Epithelial cell of prostate (primary cell): ENCODE measurements around the gene WDR76.

Source experiments
- DNase-seq: peaks from one replicate; pipeline ENCODE4 v3.0.0-alpha.2; 2011; ENCODE audit warnings: low read depth, low spot score
- H3K27ac ChIP-seq: fragments of 450-650 bp; 2 replicates; pipeline ENCODE4 v1.5.1; 2017; ENCODE audit warnings: mild to moderate bottlenecking

Gene WDR76

DNA sequence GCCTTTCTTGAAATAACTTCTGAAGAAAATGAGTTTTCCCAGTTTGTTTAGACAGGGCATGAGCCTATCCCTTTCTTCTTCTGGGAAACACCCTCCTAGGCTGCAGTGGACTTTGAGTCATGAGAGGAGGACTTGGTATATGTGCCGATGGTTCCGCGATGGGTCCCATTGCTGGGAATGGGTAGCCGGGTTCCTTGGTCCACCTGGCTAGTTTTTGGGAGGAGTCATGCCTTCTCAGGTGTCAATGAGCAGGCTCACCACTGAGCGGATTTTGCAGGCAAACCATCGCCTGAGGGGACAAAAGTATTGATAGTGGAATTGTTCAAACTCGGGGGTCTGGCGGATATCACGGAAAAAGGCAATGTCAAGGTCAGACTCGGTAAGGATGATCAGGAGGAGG, 46.8 kb downstream of the WDR76 start:
- no peak for DNase-seq
- no peak overlapping the region for H3K27ac ChIP-seq

DNA sequence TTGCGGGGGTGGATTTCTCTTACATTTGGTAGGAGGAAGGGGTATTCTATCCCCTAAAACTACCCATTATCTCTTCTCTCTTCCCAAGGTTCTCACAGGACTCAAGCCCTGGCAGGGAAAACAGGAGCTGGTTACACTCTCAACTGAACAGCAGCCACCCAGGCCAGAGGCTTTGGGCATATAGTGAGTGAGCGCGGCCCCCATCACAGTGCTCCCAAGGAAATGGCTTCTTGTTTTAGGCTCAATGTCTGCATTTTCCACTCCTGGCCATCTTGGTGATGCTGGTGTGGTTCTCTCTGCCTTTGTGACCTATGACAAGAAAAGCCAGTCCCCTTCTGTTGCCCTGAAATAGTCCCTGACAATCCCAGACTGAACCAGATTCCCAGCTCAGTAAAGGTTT, 50.1 kb downstream of the WDR76 start:
- no peak overlapping the region for H3K27ac ChIP-seq
- DNase-seq, result no peak

DNA sequence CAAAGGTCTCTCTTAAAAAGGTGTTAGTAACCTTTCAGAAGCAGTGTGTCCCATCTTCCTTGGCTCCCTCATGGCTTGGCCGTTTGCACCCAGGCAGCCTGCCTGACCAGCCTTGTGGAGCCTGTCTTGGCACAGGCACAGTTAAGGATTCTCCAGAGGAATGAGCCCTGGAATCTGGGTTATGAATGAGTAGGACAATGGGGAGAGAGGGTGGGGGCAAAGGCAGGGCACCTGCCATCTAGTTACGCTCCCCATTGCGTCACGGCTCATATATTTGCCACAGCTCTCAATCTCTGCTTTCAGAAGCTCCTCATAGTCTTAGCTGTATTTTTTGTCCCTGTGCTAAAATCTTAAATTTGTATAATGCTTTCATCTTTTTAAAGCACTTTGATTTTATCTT, 50.6 kb downstream of the WDR76 start:
- no peak overlapping the region for H3K27ac ChIP-seq
- no peak for DNase-seq

DNA sequence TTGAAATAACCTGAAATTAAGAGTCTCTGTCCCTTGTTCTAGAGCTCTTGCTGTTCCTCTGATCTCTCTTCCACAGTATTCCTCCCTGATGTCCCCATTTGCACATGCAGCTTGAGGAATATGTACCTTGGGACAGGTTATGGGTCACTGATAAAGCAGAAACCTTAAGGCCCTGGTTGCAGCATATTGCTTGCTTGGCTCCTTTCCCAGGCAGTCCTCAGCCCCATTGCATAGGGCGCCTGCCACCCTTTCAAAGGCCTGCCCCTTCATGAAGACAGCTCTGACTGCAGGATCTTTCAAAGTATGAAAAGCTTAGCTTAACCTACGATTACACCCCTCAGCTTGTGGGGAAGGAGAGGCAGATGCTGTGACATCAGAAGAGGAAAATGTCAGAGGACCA, 51.6 kb downstream of the WDR76 start:
- DNase-seq, result no peak
- H3K27ac ChIP-seq, result no peak overlapping the region

DNA sequence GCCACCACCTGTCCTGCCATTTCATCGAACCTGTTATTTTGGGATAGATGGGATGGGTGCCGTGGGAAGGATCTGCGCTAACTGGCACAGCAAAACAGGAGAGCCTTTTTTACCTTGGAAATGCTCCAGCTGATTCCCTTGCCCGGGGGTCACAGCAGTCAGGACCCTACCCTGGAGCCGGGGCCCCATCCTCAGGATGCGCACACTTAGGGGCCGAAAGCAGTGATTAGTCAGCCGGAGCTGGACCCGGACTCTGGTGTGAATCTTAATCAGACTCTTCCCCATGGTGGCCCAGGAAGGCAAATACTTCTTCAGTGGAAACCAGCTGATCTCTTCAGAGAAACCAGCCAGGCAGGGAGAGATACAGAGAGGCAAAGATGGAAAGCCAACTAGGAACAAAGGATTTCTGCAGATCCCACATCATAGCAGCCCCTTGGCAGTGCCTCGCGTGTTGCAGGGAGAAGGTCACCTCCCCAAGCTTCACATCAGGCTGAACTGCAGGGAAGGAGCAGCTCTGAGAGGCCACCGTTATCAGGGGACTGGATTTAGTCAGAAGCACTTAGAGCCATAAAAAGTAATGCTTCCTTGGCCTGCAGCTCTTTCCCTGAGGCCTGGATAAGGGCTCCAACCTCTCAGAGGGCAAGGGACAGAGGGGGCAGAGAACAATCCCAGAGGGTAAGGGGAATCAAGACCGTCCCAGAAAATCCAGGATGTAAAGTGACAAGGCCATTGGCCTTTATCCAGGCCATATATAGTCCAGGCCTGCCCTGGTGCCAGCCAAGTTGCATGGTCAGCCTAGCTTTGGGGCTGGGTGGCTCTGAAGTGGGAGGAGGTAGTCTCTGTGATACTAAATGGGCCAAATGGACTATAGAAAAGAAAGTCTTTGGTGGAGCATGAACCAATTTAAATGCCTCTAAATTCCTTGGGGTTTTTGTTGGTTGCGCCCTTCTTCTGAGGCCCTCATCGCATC, 52.9 kb downstream of the WDR76 start:
- no peak for DNase-seq

DNA sequence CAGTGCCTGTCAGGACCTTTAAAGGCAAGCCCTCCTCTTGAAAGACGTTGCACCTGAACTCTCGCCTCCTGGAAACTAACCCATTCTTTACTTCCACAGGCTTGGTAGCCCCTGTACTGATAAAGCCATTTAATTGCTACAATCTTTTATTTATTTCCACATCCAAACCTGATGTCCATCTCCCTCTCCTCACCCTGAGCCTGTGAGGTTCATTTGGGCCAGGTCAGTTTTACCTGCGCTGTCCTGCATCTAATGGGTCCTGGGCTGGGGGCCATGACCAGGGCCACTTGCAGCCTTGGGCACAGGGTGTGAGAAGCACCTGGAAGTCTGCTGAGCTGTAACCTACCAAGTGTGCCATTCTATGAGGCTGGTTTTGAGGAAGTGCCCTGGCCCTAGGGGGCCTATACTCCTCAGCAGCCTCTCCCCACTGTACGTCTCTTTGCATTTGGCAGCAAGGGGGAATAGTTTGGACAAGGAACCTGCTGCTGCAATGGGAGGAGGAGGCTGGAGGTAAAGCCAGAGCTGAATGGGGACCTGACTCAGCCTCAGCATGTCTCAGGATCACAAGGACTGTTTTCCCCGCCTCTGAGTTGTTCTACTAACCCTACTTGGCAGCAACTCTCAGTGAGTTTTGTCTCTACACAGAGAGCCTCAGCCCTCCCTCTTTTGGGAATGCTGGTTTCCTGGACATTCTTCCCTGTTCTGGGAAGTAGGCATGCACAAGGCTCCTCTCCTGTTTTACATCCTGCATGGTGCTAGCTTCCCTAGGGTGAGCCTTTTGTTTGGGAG, 53.8 kb downstream of the WDR76 start:
- DNase-seq, result no peak

More for the DNA sequence above, 52.9 kb downstream of the WDR76 start:
- H3K27ac ChIP-seq, result no peak overlapping the region

DNA sequence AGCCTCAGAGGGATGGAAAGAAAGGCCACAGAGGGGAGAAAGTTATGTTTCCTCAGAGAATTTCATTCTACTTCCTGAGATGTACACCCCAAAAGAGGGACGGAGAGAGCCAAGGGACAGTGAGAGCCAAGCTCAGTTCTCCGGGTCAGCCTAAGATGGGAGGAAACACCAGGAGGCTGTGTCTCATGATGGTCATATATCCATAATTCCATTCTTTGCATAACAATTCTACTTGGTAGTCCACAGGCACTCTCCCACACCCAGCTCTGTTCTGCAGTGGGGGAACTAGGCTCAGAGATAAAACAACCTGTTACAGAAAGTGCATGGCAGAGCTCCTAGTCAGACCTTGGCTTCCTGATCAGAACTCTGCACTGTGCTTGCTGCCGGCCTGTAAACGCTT, 54.4 kb downstream of the WDR76 start:
- no peak for DNase-seq
- H3K27ac ChIP-seq, result no peak overlapping the region

More for the DNA sequence above, 53.8 kb downstream of the WDR76 start:
- no peak overlapping the region for H3K27ac ChIP-seq

DNA sequence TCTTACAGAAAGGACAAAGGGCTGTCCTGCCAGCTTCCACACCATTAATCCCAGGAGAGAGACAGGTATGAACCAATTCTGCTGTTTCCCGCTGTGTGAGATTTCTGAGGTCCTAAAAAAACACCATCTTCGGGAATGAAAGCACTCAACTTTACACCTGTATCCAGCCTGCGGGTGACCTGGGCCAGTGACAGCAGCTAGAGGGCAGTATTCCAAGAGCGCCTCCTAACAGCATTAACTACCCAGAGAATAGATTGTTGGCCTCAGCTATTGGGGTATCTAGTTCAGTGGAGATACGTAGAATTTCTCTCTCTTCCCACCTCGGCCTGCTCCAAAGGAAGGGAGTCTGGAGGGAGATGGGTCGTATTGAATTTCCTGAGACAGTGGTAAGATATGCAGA, 55.1 kb downstream of the WDR76 start:
- H3K27ac ChIP-seq, result no peak overlapping the region
- no peak for DNase-seq

DNA sequence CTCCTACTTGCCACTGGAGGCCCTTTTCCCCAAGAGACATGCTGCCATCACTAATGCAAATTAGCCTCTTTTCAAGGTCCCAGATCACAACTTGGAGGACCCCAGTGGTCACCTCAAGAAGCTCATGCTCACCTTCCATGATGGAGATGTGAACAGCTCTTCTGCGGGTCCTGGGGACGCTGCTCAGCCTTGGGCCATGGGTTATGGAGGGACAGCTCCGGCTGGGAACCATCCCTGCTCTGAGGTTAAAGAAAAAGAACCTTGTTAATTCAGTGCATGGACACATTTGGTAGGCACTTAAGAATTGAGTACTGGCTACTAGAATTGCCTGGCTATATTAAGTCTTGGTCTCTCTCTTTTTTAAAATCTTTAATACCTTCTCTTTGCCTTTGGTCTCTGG, 56.8 kb downstream of the WDR76 start:
- H3K27ac ChIP-seq, result no peak overlapping the region
- no peak for DNase-seq

DNA sequence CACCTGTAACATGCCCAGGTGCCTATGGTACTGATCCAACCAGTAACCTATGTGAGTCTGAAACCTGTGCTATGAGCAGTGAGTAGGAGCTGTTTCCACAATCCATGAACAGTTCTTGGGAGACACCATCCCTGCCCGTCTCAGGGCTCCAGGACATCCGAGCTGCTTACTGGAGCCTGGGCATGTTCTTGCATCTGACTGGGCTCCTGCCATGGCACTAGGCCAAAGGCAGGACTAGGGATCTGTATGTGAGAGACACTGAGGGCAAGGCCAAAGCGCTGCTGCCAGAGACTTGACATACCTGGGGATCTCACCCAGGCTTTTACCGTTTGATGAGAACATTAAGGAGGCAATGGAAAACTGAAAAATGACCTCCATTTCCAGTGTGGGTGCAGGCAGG, 59.8 kb downstream of the WDR76 start:
- DNase-seq, result no peak
- no peak overlapping the region for H3K27ac ChIP-seq

DNA sequence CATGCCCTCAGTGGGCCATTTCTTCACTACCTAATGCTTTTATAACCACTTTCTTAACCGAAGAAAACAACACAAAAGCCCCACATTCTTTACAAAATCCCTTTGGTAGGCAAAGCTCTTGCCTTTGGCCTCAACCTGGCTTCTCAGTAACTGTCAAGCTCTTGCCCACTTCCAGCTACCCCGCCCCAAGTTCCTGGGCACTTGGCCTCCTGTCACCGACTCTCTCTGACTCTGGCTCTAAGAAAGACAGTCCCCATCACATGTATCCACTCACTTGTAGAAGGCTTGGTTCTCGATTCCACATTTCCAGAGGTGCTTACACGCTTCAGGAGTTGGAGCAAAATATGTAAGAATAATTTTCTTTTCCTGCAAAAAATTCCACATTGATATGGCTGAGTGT, 61.1 kb downstream of the WDR76 start:
- DNase-seq, result no peak
- H3K27ac ChIP-seq, result no peak overlapping the region

DNA sequence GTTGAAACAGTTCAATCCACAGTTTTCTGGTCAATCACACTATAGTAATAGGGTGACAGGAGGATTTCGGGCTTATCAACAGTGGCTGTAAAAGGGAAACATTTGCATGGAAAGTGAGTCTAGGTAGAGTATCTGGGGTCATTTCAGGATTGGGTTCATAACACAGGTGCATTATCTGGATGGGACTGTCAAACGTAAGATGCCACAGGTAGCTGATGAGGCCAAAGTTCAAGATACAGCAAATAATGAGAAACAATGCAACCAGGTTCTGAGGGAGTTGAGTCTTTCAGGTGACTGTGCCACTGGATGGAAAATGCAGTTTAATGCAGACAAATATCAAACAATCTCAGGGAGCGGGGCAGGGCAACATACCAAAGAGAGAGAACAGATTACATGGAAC, 62.2 kb downstream of the WDR76 start:
- no peak for DNase-seq
- no peak overlapping the region for H3K27ac ChIP-seq

DNA sequence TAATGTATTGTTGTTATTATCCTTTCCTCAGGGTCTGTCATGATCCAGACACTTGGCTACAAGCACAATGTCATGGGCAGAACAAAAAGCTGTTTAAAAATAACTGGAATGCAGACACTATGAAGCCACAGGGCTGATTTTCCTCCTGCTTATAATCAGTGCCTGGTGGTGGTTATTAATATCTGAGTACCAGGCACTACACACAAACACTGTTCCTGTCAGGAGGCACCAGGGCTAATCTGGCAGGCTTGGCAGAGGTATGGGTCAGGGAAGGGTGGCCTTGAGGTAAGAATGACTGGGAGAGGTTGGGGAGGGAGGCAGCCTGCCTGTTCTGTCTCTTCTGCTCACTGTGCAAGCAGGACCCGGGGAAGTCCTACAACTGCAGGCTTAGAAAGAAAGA, 67.2 kb downstream of the WDR76 start:
- no peak for DNase-seq

DNA sequence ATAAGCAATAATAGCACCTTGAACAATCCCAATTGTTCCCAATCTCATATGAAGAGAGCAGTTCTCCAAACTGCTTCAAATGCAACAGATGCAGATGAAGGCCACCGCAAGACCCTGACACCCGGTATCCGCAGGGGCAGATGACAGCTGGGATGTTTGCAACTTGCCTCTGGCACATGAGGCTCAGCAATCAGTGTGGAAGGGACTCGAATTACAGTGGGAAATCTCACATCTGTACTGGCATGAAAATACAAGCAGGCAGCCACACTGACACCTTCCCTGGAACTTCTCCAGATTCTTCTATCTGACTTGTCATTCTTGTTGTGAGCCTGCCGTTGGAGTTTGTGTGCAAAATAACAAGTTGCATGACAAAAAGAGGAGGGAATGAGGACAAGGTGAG, 68.8 kb downstream of the WDR76 start:
- H3K27ac ChIP-seq, result no peak overlapping the region
- no peak for DNase-seq

More for the DNA sequence above, 67.2 kb downstream of the WDR76 start:
- H3K27ac ChIP-seq, result no peak overlapping the region

DNA sequence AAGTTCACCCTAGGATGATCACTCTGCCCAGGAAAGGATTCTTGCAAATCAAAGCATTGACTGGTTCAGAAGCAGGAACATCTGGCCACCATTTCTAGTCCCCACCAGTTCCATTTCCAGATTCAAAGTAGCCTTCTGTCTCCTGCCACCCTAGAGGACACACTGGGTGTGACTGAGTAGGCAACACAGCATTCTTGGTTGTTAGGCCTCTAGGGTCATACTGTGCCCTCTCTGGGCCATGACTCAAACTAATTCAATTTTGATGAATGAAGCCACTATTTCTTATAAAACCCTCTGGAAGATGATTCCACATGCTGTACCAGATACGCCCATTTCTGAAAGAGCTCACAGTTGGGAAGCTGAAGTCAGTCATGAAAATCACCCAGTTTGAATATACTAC, 69.7 kb downstream of the WDR76 start:
- H3K27ac ChIP-seq, result no peak overlapping the region
- no peak for DNase-seq

DNA sequence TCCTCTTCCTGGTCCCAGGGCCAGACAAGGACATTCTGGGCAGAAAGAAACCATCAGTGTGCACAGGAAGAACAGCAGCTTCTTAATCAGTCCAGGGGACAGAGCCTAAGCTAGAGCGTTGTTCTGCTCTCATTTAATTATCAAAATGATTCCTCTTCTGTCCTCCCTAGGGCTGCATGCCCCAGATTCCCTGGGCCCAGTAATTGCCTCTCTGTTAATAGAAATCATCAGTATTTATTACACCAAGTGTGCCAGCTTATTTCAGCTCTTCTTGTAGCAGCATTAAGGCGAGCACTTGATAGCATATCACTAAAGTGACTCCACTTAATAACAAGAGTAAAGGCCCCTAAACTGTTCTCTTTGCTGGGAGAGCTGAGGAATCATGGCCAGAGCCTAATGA, 72.1 kb downstream of the WDR76 start:
- no peak for DNase-seq
- no peak overlapping the region for H3K27ac ChIP-seq

DNA sequence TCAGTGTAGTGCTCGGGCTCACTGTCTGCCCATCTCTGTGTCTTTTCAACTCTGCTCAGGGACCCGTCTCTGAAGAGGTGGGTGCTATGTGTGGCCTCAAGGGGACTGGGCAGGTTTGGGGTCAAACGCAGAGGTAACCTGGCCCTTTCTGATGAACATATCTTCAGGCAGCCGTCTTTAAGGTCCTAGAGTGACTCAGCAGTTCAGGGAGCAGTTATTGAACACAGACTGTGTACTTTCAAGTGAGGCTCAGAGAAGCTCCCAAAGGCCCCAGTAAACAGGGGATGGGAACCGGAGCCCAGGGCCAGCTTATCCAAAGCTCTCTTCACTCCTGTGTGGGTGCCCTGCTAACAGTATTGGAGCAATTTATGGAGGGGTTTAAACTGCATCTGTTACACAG, 73.1 kb downstream of the WDR76 start:
- no peak overlapping the region for H3K27ac ChIP-seq
- no peak for DNase-seq

DNA sequence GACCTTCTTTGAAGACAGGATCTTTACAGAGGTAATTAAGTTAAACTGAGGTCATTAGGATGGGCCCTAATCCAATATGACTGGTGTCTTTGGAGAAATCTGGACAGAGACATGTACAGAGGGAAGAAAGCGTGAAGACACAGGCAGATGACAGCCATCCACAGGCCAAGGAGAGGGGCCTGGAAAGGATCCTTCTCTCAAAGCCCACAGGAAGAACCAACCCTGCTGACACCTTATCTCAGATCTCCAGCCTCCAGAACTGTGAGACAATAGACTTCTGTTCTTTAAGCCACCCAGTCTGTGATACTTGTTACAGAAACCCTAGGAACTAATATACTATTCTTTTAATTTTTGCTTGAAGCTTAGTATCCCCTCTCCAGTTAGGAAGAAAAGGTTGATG, 74.2 kb downstream of the WDR76 start:
- no peak for DNase-seq
- no peak overlapping the region for H3K27ac ChIP-seq

DNA sequence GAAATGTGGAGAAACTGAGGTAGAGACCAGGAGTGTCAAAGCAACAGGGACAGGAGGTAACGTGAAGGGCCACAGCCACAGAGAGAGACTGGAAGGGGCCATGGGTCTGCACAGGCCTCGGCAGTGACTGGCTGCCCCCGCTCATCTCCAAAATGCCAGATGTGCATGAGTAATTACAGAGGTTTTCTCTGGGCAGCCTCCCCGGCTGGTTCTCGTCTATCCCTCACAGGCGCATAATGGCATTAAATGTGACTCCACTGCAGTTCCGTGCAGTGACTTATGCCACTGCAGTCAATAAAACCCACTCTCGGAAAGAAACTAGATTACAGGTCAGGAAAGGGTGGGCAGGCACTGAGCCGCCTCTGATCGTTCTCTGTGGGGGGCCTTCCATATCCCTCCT, 74.7 kb downstream of the WDR76 start:
- no peak for DNase-seq
- H3K27ac ChIP-seq, result no peak overlapping the region

DNA sequence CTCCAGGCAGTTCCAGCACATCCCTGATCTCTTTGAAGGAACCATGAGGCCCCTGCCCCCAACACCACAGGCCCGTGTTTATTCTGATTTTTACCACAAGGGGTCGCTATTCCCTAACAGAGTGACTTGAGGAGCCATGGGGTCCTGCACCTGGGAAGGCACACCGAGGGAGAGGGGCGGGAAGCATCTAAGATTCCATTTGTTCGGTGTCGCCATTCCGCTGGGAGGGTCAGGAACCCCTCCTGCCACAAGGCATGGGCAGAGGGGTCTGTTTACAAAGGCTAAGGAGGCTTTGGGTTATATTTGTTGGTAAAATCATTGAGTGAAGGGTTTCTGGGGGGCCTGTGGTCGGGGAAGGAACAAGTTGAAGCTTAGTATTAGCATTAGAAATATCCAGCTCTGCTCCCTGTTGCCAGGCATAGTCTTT, 77.1 kb downstream of the WDR76 start:
- no peak for DNase-seq

DNA sequence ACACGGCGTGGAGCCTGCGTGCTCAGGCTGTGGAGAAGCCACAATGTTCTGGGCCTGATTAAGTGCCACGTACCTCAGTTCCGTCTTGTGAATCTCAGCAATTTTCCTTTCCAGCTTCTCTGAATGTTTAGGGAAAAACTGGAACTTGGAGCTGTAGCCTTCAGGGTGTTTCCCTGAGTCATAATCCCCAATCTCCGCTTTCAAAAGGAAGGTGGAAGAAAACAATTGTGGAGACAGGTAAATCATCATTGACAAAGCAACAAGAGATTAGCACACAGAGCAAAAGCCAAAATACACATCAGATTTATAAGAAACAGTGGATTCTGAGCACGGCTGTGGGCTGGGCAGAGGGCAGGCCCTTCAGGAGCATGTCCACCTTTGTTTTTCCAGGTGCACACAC, 79.0 kb downstream of the WDR76 start:
- no peak overlapping the region for H3K27ac ChIP-seq

More for the DNA sequence above, 77.1 kb downstream of the WDR76 start:
- H3K27ac ChIP-seq, result no peak overlapping the region

More for the DNA sequence above, 79.0 kb downstream of the WDR76 start:
- no peak for DNase-seq
